ENCODE results near the gene DHX40.

- TF ChIP-seq POLR2AphosphoS5 (IDR thresholded peaks at IDR 0.05), result no peak
- TF ChIP-seq CTCF (IDR thresholded peaks at IDR 0.05 in 8 of 11, conservative IDR thresholded peaks at IDR 0.05 in 3 of 11), result no peak
These were observed 86.7 kb downstream of the DHX40 start for GRCh38 chr17:59652119-59652518.
